Measurements from ENCODE around the gene MRPL24. TPM values are rescaled to one million over a fixed set of nuclear protein-coding genes. Genes with fewer than 3 reads are reported as not detected.

The MRPL24 gene
- total RNA-seq, 1 donor from 2014 or later, result 48.3 TPM

DNA sequence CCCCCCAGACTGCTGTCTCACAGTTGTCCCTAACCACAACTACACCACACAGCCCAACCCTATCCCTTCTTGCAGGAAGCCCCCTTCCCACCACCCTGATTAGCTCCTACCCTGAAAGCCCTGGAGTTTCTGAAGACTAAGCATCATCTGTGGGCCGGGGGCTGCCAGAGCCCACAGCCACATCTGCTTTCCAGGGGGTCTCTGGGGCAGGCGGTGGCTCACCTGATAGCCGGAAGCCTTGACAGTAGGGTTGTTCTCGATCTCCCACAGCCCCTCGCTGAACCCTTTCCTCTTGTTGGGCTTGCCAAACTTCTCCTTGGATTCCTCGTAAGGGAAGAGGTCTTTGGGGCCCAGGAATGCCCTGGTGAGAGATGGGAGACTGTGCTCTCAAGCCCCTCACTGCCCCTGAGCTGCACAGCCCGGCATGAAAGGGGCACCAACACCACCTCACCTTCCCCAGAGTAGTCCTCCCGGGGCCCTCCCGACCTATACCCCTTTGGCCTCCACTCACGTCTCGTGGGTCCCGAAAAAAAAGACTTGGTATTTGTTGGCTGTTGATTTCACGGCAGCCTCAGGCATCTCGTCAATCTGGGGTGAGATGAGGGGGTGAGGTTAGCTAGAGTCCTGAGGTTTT lies 4.0 kb upstream of the MRPL24 start:
- no peak for DNase-seq (ENCODE audit: extremely low read depth, low read depth, low spot score)

DNA sequence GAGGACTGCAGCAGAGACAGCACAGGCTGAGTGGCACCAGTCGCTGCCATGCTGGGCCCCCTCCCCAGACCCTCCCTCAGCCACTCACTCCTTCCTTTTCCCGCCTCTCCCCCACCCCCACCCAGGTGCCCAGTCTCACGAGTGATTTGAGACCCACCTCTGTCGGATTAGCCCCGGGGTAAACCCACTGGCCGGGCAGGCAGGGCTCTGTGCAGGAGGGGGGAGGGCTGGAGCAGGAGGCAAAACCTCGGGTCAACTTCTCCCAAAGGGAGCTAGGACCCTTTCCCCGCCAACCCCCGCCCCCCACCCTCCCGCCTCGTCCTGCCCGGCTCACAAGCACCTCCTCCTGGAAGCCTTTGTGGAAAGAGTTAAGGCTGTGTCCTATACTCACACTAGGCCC lies 3.5 kb upstream of the MRPL24 start:
- DNase-seq (ENCODE audit: extremely low read depth, low read depth, low spot score), result no peak

DNA sequence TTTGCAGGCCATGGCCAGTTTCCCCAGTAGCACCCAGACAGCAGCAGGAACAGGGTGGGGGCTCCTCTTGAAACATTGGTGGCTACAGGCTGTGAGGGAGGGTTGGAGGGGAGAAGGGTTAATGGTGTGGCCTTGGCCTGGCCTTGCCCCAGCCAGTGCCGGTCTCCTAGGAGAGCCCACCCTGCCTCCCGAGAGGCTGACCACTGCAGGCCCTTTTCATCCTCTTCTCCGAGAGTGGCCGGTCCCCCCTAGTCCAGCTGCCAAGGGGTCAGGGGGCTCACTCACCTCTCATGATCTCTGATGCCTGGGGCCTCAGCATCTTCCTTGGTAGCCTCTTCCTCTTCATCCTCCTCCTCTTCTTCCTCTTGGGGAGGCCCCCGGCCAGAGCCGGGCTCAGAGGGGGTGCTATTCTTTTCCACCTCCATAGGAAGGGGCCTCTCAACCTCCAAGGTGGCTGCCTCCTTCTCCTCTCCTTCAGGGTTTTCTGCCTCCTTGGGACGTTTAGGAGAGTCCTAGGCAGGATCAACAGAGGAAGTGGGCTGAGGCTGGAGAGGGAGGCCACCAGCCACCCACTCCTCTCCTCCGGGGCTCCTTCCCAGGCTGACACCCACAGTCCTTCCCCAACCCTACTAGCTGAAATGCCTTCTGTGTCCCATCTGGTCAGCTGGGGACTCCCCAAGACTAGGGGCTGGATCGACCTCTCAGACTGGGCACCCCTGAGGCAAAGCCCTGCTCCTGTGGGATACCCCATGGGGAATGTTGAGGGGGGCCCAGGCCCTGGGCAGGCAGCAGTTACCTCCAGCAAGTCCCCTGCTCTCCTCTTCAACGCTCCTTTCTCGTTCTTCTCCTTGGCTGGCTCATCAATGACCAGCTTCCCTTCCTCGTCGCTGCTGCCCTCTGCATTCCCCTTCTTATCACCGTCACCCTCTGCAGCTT lies 2.7 kb upstream of the MRPL24 start:
- DNase-seq (ENCODE audit: extremely low read depth, low read depth, low spot score), result no peak

DNA sequence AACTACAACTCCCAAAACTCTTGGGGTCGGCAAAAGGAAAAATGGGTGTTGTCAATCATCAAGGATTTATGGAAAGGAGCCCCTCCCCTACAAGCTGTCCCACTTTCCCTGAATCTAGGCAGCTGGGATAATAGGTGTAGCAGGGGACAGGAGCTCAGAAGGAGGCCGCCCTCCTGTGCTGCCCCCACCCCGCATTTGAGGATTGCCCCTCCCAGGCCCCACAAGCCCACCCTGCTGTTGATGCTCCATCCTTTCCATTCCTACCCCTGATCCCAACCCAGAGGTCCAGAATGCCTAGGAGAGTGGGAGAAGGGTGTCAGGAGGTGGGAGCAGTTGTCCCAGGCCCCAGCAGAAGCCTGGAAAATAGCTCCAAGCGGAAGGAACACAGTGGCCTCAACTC lies 1.9 kb upstream of the MRPL24 start:
- DNase-seq (ENCODE audit: extremely low read depth, low read depth, low spot score), result no peak

DNA sequence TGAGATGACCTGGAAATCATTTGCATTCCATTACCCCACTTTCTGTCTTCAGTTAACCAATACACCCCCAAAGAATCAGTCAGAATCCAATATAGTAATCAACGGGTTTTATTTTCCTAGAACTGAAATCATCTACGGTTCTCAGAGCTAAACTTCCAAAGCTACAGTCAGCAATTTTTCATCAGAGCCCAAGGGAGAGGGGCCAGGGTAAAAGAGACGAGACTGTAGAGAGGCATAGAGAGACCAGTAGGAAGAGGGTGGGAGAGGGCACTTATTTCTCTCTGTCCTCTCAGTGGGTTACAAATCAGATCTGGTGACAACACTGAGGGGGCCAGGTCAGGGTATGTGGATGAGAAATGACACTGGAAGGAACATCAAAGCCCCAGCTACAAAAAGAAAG lies 1.1 kb upstream of the MRPL24 start:
- DNase-seq (ENCODE audit: extremely low read depth, low read depth, low spot score), result no peak

DNA sequence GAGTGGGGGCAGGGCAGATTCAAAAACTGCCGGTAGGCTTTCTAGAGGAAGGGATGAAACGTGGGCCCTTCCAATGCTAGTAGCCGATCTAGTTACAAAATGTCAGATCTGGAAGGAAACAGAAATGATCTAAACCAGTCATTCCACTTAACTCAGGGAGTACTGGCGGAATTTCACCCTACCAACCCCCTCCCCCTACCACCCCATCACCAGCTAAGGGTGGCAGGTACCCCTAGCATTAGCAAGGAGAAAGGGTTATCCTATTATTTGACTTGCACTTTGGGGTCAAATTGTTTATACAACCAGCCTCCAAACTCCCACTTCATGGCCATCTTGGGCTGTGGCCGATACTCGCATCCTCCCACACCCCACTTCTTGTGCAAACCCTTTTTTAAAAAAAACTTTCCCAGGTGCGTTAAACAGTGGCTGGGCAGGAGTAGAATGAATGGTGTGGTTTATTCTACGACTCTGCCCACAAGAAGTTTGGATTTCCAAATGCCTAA lies 644 bp upstream of the MRPL24 start:
- DNase-seq (ENCODE audit: extremely low read depth, low read depth, low spot score), result no peak

DNA sequence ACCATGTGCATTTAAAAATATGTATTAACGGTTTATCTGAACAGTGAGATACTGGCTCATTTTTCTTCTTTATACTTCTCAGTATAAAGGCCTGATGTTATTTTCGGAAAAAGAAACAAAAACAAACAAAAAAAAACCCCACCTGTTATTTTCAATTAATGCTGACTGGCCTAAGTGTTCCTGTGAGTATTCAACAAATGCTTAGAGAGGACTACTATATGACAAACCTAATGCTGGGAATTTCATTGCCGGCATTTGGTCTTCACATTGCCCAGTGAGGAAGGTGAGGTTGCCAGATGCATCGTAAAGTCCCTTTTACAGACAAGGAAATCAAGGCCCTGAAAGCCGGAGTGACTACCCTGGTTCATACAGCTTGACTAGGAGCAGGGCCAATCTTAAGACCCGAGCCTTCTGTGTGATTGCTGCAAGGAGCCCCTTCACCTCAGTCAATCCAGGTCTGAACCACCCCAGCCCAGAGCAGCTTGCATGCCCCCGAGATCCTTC lies 599 bp downstream of the MRPL24 start:
- no peak for DNase-seq (ENCODE audit: extremely low read depth, low read depth, low spot score)

DNA sequence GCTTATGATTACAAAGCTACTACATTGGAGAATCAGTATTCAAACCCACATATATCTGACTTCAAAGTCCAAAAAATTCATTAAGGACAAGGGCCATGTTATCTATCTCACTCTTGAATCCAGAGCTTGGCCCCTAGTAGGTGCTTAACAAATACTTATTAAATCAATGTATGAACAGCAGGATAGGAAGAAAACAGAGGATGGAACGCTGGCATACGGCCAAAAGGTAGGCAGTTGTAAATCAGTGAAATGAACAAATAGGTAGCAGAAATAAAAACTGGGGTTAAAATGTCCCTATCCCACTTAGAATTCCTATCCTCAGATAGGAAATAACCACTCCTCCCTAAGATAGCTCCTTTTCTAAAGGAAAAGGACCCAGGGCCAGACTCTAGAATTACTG lies 2.0 kb downstream of the MRPL24 start:
- DNase-seq (ENCODE audit: extremely low read depth, low read depth, low spot score), result no peak

DNA sequence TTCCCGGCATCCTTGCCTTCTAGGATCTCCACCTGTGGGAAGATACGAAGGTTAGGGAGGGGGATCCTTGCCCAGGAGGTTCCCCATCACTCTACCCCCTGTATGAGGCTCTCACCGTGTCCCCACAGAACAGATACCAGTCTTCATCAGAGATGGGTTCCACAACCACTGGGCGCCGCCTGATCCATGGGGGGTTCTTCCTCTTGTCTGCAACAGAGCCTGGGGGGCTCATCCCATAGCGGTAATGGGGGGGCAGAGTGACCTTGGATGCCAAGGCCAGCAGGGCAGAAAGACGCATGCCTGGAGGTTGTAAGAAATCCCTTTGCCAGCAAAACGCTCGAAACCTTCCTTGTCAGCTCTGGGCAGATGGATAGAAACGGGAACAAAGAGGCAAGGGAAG lies 2.5 kb downstream of the MRPL24 start:
- no peak for DNase-seq (ENCODE audit: extremely low read depth, low read depth, low spot score)

DNA sequence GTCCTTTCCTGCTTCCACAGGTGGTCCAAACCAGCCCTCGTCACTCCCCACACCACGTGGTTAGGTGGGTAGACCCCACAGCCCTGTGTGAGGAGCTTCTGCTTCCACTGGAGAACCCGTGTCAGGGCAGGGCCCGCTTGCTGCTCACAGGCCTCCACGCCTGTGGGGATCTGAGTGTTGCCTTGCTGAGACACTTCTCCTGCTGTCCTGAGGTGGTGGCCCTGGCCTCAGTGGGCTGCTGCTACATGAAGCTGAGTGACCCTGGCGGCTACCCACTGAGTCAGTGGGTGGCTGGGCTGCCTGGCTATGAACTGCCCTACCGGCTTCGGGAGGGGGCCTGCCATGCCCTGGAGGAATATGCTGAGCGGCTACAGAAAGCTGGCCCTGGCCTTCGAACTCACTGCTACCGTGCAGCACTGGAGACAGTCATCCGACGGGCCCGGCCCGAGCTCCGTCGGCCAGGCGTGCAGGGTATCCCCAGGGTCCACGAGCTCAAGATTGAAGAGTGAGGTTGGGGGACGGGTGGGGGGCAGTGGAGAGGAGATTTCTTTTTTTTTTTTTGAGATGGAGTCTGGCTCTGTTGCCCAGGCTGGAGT lies 6.8 kb downstream of the MRPL24 start:
- DNase-seq (ENCODE audit: extremely low read depth, low read depth, low spot score), result no peak

DNA sequence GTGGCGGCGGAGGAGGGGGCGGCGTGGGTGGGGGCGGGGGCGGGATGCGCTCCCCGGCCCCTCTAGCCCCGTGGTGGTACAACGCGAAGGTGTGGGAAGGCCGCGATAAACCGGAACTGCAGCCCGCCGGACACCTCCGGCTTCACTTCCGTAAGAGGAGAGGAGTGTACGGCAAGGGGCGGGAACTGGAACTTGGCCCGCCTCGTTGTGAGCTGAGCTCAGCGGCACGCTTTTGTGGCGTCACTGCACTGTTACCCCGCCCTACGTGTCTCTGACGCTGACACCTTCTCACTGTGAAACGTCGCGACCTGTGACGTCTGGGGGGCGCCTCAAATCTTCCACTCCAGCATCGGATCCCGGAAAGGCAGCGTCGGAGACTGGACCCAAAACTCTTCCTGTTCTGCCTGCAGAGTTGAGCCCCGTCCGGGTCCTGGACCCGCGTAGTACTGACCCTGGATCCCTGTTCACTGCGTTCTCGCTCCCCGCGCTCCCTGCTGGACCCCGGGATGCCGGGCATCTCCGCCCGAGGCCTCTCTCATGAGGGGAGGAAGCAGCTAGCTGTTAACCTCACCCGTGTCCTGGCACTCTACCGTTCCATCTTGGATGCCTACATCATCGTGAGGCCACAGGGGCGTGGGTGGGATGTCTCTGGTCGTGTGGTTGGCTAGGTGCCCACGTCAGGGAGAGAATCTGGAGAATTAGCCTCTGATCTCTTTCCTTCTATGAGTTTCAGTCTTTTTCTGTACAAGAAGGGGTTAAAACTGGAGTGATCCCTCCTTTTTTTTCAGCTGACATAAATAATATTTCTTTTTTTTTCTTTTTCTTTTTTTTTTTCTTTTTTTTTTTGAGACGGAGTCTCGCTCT lies 12.1 kb downstream of the MRPL24 start, which contains the start of gene ISG20L2:
ISG20L2 (minus strand) TSS at position 168 of the 864 bp plus-strand sequence. CDS start 1,114 bp downstream, outside the sequence.
- peak; percentile 72 for DNase-seq (ENCODE audit: extremely low read depth, low read depth, low spot score)

DNA sequence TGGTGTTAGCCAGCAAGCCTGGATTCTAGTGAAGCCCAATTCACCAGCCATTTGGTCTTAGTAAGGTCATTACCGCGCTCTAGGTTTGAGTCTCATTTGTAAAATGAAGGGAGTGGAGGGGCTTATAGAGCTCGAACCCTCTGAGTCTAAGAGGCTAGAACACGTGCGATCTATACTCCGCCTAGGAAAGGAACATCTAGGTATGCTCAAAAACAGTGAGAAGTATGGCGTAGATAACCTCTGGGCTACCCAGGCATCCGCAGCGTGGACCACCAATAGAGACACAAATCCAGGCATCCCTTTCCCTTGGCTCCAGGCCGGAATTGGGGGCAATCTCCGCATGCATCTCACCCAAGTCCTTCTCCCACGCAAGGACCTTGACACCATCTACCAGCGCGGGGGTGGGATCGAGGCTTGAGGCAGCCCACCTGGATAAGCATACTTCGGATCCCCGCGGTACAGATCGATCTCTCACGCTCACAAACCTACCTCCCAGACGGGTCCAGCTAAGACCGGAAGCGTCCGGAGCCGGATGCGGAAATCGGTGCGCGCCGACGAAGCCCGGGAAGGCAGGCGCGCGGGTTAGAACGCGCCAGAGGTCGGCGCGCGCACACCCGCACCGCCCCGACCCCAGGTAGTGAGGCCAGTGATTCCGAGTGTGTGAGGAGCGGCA lies 12.8 kb downstream of the MRPL24 start, which contains the start of gene METTL25B:
METTL25B (plus strand) TSS at position 544 of the 673 bp plus-strand sequence. CDS start 636 bp downstream, outside the sequence.
- no peak for DNase-seq (ENCODE audit: extremely low read depth, low read depth, low spot score)

DNA sequence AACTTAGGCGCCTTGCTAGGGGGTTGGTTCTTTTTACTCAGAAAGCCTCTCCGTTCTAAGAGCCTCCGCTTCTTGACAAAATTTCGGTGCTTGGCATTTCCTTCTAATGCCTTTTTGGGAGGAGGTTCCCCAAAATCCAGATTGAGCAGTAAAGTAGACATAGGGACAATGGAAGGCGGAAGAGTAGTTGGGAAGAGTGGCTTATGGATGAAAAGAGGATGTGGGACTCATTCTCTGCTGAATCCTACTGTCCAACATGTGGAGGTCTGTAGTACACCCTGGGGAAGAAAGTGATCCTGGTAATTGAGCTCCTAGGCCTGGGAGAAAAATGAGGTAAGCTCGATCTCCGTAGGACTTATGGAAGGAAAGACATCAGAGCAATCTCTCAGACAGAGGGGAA lies 13.4 kb downstream of the MRPL24 start:
- no peak for DNase-seq (ENCODE audit: extremely low read depth, low read depth, low spot score)

DNA sequence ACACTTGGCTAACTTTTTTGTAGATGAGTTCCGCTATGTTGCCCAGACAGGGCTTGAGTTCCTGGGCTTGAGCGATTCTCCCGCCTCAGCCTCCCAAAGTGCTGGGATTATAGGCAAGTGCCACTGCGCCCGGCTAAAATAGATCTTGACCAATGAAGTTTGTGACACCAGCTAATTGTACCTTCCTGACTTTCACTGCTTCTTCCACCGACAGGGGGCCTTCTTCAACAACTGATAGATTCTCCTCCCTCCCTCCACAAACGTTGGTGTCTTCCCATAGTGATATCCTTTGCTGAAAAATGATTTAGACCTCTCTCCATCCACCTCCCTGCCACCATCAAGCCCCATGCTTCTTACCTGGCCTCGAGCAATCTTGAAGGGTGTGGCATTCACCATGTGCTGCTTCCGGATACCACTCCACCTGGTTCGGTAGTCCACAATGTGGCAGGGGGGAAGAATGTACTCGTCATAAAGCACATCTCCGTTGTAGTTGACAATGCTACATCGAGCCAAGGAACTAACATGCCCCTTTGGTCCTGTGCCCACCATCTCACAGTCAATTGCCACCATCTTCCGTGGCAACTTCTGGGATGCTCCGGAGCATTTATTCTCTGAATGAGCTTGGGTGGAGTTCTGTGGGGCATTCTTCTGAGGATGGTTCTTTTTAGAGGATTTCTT lies 14.2 kb downstream of the MRPL24 start:
- no peak for DNase-seq (ENCODE audit: extremely low read depth, low read depth, low spot score)

DNA sequence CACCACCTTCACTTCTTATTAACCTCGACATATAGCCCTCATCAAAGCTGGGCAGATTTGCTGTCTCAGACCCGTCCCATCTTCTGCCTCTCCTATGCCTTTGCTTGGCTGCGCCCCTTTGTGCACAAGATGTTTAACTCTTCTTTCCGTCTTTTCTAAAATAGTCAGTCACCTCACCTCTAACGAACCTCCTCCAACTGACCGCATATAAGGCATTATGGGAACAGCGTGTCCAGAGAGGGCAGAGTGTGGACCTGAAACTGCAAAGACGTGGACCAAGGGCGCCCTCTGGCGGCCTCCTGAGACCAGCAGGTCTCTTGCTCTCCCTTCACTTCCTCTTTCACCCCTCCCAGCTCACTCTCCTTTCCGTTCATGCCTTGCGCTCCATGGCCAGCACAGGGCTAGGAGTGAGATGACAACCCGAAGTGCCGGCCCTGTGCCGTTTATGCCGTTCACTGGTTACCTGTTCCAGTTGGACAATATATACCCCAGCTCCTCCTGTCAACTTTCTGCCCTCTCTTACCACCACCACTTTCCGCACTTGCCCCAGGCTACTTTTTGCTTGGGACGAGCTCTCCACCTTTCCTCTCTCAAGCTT lies 15.1 kb downstream of the MRPL24 start:
- no peak for DNase-seq (ENCODE audit: extremely low read depth, low read depth, low spot score)

DNA sequence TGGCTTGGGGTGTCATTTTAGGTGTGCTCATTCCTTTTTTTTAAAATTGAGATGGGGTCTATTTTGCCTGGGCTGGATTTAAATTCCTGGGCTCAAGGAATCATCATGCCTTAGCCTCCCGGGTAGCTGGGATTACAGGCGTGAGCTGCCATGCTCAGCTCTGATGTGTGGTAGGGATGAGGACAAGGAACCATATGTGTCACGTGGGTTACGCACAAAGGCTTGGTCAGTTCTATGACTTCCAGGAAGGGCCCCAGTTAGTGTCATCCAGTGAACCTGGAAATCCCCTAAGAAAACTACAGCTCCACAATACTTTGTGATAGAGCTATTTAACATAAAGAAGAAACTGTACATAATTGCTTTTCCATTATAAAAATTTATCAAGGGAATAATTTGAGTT lies 19.4 kb downstream of the MRPL24 start:
- no peak for DNase-seq (ENCODE audit: extremely low read depth, low read depth, low spot score)

DNA sequence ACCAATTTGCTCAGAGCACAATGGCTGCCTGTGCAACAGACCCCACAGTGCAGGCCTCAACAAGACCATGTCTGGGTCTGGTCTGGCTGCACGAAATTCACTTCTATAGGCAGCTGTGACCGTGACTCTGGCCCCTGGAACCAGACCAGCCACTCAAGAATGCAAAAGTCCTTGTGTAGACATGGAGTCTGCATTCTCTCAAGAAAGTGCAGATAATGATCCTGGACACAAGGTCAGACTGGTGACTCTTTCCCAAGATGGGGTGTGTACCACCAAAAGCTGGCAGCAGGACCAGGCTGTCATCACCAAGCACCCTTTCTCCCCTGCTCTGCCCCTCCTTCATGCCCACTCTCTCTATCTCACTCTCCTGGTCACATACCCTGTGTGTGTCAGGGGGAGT lies 19.8 kb downstream of the MRPL24 start:
- DNase-seq (ENCODE audit: extremely low read depth, low read depth, low spot score), result no peak

DNA sequence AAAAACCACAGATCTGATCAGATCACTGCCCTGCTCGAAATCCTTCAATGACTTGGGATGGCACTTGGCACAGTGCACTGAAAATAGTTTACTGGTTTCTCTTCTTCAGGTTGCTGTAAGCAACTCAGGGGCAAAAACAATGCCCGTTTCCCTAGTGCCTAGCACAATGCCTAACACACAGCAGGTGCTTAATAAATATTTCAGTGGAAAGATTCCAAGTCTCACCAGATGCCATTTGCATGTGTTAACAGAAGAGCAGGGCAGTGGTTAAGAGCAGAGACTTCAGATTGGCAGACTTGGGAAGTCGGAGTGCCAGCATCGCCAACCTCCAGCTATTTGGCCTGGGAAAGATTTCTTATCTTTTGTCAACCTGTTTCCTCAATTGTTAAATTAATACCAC lies 23.5 kb downstream of the MRPL24 start:
- DNase-seq (ENCODE audit: extremely low read depth, low read depth, low spot score), result no peak

DNA sequence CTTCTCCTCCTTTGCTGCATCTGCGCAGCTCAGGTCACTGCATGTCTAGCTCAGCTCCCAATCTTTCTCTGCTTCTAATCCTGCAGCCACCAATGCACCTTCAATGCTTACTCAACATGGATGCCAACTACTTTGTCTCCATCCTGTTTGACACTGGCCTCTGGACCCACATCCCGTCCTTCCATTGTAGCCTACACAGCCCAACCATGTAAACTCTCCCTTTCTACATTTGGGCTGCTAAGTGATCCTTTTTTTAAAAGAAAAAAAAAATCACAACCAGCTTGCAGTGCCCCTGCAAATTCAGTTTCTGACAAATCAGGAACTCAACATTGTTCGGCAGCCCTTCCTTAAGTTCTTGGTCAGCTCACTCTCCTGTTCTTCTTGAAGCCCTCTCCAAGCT lies 26.1 kb downstream of the MRPL24 start:
- no peak for DNase-seq (ENCODE audit: extremely low read depth, low read depth, low spot score)

Data from glomerular endothelial cell (primary cell).